Ovary (tissue), 3 donors: ENCODE data around the gene KANSL1L.

Source experiments
- EP300 ChIP-seq: sonication (generic); formaldehyde crosslinking; IDR thresholded peaks from one replicate; pipeline ENCODE4 v1.6.1; 2017; ENCODE audit warnings: antibody characterized with exemption
- POLR2A ChIP-seq: fragments of 450-650 bp; IDR thresholded peaks from one replicate; pipeline ENCODE4 v1.6.1; 2017; ENCODE audit warnings: antibody characterized with exemption, mild to moderate bottlenecking, moderate library complexity
- TF ChIP-seq, protein P1 (sequence below), 3 donors: fragments of 450-650 bp in 2 of 3; fragments of 200-600 bp in 1 of 3; IDR thresholded peaks; one replicate each; pipeline versions ENCODE4 v1.5.1 to v1.8.0; 2016 to 2022; ENCODE audit warnings: antibody characterized with exemption in 3 of 3, mild to moderate bottlenecking in 1 of 3
- donor health status: DM: no; HTN: no; CAD: no.

DNA sequence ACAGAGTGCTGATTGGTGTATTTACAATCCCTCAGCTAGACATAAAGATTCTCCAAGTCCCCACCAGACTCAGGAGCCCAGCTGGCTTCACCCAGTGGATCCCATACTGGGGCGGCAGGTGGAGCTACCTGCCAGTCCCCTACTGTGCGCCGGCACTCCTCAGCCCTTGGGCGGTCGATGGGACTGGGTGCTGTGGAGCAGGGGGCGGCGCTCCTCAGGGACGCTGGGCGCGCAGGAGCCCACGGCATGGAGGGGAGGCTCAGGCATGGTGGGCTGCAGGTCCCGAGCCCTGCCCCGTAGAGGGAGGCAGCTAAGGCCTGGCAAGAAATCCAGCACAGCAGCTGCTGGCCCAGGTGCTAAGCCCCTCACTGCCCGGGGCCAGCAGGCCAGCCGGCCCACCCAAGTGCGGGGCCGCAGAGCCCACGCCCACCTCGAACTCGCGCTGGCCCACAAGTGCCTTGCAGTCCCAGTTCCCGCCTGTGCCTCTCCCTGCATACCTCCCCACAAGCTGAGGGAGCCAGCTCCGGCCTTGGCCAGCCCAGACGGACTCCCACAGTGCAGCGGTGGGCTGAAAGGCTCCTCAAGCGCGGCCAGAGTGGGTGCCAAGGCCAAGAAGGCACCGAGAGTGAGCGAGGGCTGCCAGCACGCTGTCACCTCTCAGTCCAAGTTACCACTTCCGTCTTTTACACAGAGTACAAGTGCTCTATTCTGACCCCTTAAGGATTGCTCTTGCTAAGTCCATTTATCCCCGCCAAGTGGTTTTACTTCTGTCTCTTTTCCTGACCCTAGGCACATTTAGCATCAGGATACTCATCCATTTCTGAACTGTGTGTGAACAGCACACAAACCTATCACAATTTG, 170.5 kb downstream of the KANSL1L start:
- TF ChIP-seq POLR2A = no peak
- no peak for TF ChIP-seq EP300
- TF ChIP-seq, protein P1, sequence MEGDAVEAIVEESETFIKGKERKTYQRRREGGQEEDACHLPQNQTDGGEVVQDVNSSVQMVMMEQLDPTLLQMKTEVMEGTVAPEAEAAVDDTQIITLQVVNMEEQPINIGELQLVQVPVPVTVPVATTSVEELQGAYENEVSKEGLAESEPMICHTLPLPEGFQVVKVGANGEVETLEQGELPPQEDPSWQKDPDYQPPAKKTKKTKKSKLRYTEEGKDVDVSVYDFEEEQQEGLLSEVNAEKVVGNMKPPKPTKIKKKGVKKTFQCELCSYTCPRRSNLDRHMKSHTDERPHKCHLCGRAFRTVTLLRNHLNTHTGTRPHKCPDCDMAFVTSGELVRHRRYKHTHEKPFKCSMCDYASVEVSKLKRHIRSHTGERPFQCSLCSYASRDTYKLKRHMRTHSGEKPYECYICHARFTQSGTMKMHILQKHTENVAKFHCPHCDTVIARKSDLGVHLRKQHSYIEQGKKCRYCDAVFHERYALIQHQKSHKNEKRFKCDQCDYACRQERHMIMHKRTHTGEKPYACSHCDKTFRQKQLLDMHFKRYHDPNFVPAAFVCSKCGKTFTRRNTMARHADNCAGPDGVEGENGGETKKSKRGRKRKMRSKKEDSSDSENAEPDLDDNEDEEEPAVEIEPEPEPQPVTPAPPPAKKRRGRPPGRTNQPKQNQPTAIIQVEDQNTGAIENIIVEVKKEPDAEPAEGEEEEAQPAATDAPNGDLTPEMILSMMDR (IDR thresholded peaks at IDR 0.05) = no peak
